Femur (tissue), 1 donor: ENCODE results near the gene STN1.
A peak's percentile ranks its signal among the peaks of the same experiment; 100 is the strongest.

Source experiments
- DNase-seq: peaks from one replicate; pipeline ENCODE4 v3.0.0-alpha.2; 2017

The STN1 gene, protein sequence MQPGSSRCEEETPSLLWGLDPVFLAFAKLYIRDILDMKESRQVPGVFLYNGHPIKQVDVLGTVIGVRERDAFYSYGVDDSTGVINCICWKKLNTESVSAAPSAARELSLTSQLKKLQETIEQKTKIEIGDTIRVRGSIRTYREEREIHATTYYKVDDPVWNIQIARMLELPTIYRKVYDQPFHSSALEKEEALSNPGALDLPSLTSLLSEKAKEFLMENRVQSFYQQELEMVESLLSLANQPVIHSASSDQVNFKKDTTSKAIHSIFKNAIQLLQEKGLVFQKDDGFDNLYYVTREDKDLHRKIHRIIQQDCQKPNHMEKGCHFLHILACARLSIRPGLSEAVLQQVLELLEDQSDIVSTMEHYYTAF

GRCh38 chr10:103918053-103918846, at the start of gene STN1:
Gene STN1 (minus strand): TSS chr10:103918184. CDS start chr10:103917594, 590 bp downstream.
- DNase-seq, result peak; percentile 99

GRCh38 chr10:103967448-103968071, 49.6 kb upstream of the STN1 start:
- peak; percentile 35 for DNase-seq

- DNase-seq, result peak; percentile 91
Measured at GRCh38 chr10:103966671-103967447, 48.9 kb upstream of the STN1 start, which contains the start of gene SLK. Gene SLK (plus strand): TSS chr10:103967140. CDS start chr10:103967746, 606 bp downstream.

DNA sequence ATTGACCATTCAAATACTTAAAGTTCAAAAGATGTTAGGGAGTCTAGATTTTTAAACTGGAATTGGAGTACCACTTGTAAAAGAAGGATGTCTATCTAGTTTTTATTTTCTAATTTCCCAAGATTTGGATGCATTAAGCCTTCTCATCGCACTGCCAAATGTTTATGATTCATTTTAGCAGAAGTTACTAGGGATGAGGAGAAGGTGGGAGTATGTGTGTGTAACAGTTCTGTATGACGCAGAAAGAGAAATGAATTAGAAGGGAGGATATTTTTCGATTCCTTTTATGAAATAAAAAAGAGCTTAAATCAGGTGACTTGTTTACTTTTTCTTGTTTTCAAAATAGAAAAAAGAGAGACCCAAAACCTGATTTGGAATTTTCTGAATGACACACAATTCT, 42.1 kb upstream of the STN1 start:
- DNase-seq, result no peak

DNA sequence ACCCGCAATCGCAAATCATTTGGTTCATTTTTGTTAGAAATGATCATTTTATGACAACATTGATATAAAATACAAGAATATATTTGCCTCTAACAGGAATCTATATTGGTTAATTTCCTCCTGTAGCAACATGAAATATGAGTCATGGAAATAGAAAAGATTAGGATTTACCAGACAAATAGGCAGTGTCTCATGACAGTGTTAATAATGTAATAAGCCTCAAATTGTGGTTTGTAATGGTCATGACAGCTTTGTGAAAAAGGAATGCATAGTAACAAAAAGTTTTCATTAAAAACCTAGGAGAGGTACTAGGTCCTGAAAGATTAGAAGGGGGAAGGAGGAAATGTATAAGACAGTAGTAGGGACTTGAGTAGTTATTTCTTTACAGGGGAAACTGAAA, 41.0 kb upstream of the STN1 start:
- DNase-seq, result no peak

- no peak for DNase-seq
Measured at GRCh38 chr10:103954543-103954942, 36.6 kb upstream of the STN1 start.

DNA sequence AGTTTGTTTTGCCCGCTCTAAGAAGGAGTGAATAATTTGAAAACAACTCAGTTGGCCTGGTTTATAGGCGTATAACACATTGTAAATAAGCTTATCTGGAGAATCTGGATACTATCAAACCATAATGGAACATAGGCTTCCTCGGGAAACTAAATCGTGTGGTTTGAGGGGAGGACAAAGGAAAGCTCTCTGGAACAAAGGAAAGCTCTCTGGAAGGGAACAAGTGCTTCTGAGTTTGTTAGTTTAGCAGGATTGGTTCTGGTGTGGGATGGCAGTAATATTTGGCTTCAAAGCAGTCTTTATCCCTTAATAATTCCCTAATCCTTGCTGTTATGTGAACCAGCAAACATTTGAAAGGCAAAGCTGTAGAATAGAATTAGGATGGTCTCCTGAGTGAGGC, 34.0 kb upstream of the STN1 start:
- DNase-seq, result no peak

DNA sequence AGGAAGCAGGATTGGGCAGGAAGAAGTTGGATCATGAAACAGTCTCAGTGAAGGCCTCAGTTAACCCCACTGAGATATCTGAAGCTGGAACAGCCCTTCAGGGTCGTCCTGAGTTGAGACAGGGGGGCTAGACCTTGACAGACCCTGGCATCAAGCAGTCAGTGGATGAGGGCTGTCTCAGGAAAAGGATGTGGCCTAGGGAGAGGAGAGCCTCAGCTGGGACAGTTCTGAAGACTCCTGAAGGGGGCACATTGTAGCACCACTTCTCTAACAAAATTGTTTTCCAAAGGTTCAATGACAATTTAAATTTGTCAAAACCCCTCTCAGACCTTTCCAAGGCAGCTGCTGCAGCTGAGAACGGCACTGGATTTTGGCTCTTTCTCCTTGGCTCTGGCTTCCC, 33.2 kb upstream of the STN1 start:
- no peak for DNase-seq

GRCh38 chr10:103949728-103950127, 31.7 kb upstream of the STN1 start:
- DNase-seq, result no peak

DNA sequence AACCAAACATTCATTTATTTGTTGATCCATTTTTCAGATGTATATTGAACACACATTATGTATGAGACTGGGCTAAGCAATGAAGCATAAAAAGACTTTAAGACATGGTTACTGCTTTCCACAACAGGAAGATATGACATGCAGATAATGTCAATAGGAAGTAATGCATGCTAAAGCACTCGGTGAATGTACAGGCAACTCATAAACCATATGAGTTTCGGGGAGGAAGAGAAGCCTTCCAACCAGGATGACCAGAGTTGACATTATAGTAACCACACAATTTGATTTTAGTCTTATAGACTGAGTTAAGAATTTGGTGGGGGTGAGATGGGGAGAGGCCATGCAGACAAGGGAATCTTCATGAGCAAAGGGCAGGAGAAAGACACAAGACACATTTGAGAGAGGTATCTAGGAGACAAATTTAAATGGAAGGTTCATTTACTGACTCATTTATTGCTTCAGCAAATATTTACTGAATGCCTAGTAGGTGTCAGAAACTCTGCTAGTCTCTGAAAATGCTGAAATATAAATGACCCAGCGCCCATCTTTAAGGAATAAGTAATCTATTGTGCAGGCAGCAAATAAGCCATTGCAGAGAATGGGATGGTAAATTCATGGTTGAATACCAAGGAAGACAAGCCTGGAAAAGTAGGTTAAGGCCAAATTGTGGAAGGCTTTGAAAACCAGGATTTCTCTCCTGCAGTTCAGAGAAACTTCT, 30.0 kb upstream of the STN1 start:
- DNase-seq, result no peak

- DNase-seq, result no peak
Measured at GRCh38 chr10:103942866-103943265, 24.9 kb upstream of the STN1 start.

DNA sequence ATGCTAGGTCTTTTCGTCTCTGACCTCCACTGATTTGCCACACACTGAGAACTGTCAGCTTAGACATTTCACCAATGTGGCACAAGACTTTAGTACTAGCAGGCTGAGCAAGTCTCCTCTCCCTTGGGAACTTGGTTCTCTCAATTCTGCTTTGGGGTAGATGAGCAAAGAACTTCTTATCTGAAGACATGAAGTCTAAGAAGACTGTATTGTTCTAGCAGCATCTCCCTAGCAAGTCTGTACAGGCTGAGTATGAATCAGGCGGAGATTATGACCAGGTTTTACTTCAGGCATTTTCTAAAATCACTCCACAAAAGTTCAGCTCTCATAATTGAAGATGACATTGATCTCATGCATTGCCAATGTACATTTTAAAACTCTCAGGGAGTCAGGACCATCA, 23.8 kb upstream of the STN1 start:
- no peak for DNase-seq

- no peak for DNase-seq
Measured at GRCh38 chr10:103939522-103939921, 21.5 kb upstream of the STN1 start.

GRCh38 chr10:103936022-103936421, 18.0 kb upstream of the STN1 start:
- DNase-seq, result no peak

GRCh38 chr10:103934308-103934707, 16.3 kb upstream of the STN1 start:
- DNase-seq, result no peak

DNA sequence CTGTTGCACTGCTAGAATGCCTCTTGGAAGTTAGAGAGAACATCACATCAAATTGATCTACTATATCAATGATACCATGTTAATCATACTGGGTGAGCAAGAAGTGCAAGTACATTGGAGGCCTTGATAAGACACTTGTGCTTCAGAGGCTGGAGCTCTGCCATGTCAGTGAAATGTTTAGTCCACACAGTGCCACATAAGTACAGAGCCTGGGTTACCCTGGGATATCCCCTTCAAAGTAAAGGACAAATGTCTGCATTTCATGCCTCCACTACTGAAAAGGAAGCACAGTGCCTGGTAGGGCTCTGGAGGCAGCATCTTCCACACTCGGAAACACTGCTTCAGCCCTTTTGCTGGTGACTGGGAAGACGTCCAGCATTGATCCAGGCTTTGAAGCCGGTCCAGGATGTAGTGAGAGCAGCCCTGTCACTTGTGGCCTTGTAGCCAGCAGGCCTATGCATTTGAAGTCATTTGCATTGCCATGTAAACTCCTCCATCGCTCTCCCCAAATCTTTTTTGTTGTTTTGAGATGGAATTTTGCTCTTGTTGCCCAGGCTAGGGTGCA, 15.7 kb upstream of the STN1 start:
- no peak for DNase-seq

GRCh38 chr10:103932971-103933370, 15.0 kb upstream of the STN1 start:
- DNase-seq, result no peak

DNA sequence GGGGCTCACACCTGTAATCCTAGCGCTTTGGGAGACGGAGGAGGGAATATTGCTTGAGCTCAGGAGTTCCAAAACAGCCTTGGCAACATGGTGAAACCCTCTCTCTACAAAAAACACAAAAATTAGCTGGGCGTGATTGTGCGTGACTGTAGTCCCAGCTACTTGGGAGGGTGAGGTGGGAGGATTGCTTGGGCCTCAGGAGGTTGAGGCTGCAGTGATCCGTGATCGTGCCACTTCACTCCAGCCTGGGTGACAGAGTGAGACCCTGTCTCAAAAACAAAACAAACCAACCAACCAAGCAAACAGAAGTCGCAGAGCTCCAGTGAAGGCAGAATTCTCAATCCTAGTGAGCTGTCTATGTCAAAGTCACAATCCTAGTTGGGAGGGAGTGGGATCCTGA, 14.3 kb upstream of the STN1 start:
- DNase-seq, result no peak

GRCh38 chr10:103931603-103932002, 13.6 kb upstream of the STN1 start:
- DNase-seq, result no peak

DNA sequence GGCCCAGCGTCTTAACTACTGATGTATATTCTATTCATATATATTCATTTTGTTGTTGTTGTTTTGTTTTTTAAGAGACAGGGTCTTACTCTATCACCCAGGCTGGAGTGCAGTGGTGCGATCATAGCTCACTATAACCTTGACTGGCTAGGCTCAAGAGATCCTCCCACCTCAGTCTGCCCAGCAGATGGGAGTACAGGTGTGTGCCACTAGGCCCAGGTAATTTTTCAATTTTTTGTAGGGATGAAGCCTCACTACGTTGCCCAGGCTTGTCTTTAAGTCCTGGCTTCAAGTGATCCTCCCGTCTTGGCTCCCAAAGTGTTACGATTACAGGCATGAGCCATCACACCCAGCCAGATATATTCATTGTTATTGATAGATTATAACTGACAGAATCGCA, 12.9 kb upstream of the STN1 start:
- no peak for DNase-seq

GRCh38 chr10:103930449-103930848, 12.5 kb upstream of the STN1 start:
- DNase-seq, result no peak

DNA sequence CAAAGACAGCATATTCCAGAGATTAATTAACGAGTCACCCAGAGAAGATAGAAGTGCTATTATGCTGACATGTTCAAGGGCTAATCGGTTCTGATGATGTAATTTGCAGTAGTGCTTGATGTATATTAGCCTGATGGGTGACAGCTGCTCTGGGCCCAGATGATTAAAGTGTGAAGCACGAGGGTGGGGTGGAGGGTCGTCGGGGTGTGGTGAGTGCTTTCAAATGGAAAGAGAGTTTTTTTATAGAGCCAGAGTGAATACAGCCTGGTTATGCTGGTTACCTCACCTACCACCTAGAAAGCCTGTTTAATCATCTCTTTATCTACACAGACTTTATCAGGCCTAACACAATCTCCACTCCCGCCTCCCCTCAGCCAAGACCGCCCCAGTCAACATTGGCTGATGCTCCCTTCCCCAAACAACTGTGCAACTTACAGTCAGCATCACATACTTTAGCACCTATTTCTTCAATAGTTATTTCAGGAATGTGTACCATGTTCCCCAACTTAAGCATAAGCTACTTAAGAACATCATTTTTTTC, 11.5 kb upstream of the STN1 start:
- DNase-seq, result no peak
